WTC11 (cell line): Measurements from ENCODE around the gene IGF2BP1.
"Not testable (repeated sequence)": the region's sequence is repeated elsewhere in the genome, so short reads cannot be mapped to it uniquely, and the experiment has no call there.

Experiments used
- ATF2 ChIP-seq: sonication (generic); formaldehyde crosslinking; IDR thresholded peaks from 2 replicates; pipeline ENCODE4 v1.8.1; 2022; ENCODE audit warnings: low read depth, missing genetic modification reagents, borderline replicate concordance
- CREM ChIP-seq: sonication (generic); formaldehyde crosslinking; IDR thresholded peaks from 2 replicates; pipeline ENCODE4 v1.8.1; 2022; ENCODE audit warnings: mild to moderate bottlenecking, missing genetic modification reagents, moderate library complexity
- CTCF ChIP-seq: fragments of 200-600 bp; IDR thresholded peaks from 2 replicates; pipeline ENCODE4 v1.8.0; 2022; ENCODE audit warnings: antibody characterized with exemption
- E2F4 ChIP-seq: sonication (generic); formaldehyde crosslinking; IDR thresholded peaks from 2 replicates; pipeline ENCODE4 v1.8.1; 2022; ENCODE audit warnings: low read depth, mild to moderate bottlenecking, moderate library complexity, missing genetic modification reagents, borderline replicate concordance
- GABPB1 ChIP-seq: sonication (generic); formaldehyde crosslinking; IDR thresholded peaks from 2 replicates; pipeline ENCODE4 v1.8.1; 2023; ENCODE audit warnings: mild to moderate bottlenecking, missing genetic modification reagents
- HMGXB4 ChIP-seq: sonication (generic); formaldehyde crosslinking; IDR thresholded peaks from 2 replicates; pipeline ENCODE4 v1.8.1; 2023; ENCODE audit warnings: mild to moderate bottlenecking, moderate library complexity, missing genetic modification reagents
- IRF2 ChIP-seq: sonication (generic); formaldehyde crosslinking; IDR thresholded peaks from 2 replicates; pipeline ENCODE4 v1.8.0; 2022; ENCODE audit warnings: low read depth, missing genetic modification reagents, borderline replicate concordance
- KAT7 ChIP-seq: sonication (generic); formaldehyde crosslinking; IDR thresholded peaks from 2 replicates; pipeline ENCODE4 v1.8.1; 2023; ENCODE audit warnings: missing genetic modification reagents, mild to moderate bottlenecking, borderline replicate concordance
- MAX ChIP-seq: sonication (generic); formaldehyde crosslinking; IDR thresholded peaks from 2 replicates; pipeline ENCODE4 v1.8.0; 2022; ENCODE audit warnings: mild to moderate bottlenecking, missing genetic modification reagents
- NFE2L1 ChIP-seq: sonication (generic); formaldehyde crosslinking; IDR thresholded peaks from 2 replicates; pipeline ENCODE4 v1.8.1; 2023; ENCODE audit warnings: missing genetic modification reagents
- PRDM15 ChIP-seq: sonication (generic); formaldehyde crosslinking; IDR thresholded peaks from 2 replicates; pipeline ENCODE4 v1.8.0; 2022; ENCODE audit warnings: missing genetic modification reagents
- SP1 ChIP-seq: sonication (generic); formaldehyde crosslinking; conservative IDR thresholded peaks from 2 replicates; pipeline ENCODE4 v1.8.1; 2022; ENCODE audit warnings: missing genetic modification reagents
- TEAD4 ChIP-seq: sonication (generic); formaldehyde crosslinking; IDR thresholded peaks from 2 replicates; pipeline ENCODE4 v1.8.0; 2022; ENCODE audit warnings: mild to moderate bottlenecking, missing genetic modification reagents
- ZNF416 ChIP-seq: fragments of 250-450 bp; sonication (Bioruptor Pico); IDR thresholded peaks from 2 replicates; pipeline ENCODE4 v1.9.0; 2021; ENCODE audit warnings: mild to moderate bottlenecking, inconsistent platforms

GRCh38 chr17:49008908-49009307 is 11.7 kb downstream of the IGF2BP1 start:
- not testable (repeated sequence) for TF ChIP-seq MAX (CRISPR knock-in tag); CTCF; TEAD4; PRDM15 (CRISPR knock-in tag); SP1 (CRISPR knock-in tag); ZNF416 (CRISPR knock-in tag); GABPB1 (CRISPR knock-in tag); IRF2 (CRISPR knock-in tag); KAT7 (CRISPR knock-in tag); HMGXB4; NFE2L1; ATF2 (CRISPR knock-in tag); CREM (CRISPR knock-in tag); E2F4
